Measurements from ENCODE around the gene TBC1D19.
"Not testable (repeated sequence)": the region's sequence is repeated elsewhere in the genome, so short reads cannot be mapped to it uniquely, and the experiment has no call there.

Gene TBC1D19

DNA sequence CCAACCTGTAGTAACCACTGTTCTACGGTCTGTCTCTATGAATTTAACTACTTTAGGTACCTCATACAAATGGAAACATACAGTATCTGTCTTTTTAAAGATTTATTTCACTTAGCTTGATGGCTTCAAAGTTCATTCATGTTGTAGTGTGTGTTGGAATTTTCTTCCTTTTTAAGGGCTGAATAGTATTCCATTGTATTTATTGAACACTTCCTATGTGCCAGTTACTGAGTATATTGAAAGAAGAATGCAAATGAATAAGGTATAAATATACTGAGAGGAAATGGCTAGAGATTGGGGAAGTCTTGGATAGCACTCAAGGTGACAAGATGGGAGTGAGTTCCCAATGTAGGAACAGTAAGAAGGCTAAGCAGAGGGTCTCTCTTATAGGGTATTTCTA lies 17.3 kb downstream of the TBC1D19 start:
- no peak for DNase-seq

DNA sequence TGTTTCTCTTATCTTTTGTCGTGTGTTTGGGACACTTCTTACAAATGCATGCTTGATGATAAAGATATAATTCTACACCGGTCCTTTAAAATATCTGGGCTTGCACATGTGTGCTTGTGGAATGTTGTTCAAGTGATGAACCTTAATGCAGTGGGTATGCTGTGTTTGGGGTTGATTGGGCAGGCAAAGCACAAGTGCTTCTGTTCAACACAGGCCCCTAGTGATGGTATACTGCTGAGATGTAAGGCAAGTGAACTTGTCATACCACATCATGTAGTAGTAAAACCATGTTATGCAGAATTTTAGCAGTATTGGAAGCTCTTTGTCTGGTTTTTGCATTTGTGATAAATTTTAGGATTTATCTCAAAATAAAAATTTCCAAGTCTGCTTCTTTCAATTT lies 23.9 kb downstream of the TBC1D19 start:
- no peak for DNase-seq

DNA sequence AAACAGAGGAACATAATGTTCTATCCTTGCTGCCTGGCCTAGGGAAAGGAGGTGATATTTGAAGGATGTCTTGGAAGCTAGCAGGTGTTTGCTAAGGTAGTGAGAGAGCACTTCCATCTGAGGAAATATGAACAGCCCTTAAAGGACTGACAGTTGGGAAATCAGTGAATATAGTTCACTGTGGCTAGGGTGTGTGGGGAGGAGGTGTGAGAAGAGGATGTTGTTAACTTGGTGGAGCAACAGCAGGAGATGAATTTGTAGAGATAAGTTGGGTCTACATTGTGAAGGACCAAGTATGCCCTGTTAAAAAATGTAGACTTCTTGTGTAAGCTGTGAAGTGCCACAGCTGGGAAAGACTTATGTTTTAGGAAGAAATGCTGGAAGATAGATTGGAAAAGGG lies 25.5 kb downstream of the TBC1D19 start:
- DNase-seq: no peak

DNA sequence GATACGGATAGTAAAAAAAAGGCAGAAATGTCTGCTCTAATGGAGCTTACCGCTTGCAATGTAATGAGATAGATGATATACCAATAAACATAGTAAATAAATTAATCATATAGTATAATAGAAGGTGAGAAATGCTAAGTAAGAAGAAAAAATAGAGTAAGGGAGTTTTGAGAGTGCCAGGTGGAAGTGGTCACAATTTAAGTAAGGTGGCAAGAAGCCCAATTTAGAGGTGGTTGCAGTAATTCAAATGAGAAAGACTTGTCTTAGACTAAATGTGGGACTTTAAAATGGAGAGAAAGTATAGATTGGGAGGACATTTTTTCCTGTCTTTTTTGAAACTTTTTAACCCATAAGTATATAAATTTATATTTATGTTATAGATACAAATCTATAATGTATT lies 26.0 kb downstream of the TBC1D19 start:
- DNase-seq: no peak

DNA sequence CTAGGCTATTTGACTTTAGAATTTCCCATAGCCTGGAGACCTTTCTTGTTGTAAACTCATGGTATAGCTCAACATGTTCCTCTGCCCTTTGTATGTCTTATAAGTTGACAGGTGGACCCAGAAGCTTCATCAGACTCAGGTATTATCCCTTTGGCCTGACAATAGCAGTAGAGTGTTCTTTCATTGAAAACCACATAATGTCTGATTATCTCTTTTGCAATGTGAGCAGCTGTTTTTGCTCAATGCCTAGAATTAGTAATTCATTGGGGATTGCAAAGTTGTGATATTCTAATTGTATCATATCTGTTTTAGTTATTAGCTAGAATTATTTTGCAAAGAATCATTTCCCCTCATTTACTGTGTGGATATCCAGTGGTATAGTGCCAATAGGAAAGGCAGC lies 27.5 kb downstream of the TBC1D19 start:
- no peak for DNase-seq

DNA sequence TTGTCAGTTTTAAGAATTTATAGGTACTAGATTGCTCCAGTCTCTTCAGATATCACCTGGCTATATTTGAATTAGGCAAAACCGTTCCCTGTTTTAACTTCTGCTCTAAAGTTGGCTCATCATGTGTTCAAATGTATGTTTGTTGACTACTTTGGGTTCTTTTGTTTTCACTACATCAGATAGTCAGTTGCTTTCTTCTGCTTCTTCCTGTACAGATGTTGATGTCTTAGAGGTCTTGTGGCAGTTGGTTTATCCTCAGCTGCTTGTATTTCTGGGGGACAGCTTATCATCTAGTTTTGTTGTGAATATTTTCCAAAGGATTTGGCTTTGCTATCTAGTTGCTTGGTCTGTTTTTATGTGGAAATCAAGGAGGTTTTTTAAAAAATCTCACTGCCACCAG lies 28.0 kb downstream of the TBC1D19 start:
- no peak for DNase-seq

DNA sequence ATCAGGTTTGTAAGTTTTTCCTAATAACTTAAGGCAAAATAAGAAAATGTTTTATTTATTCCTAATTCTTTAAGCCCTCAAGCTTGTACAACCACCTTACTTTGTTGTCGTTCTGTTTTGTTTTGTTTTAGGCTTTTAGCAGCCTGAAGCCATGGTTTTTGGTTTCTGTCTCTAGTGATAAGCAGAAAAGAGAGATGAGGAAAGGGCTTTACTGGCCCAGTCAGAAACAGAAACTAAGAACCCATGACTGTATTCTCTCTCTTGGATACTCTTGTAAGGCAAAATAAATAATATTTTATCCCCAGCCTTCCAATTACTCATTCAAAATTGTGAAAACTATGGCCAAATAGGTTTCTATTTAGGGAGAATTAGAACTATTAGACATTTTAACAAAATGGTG lies 29.4 kb downstream of the TBC1D19 start:
- DNase-seq: no peak

DNA sequence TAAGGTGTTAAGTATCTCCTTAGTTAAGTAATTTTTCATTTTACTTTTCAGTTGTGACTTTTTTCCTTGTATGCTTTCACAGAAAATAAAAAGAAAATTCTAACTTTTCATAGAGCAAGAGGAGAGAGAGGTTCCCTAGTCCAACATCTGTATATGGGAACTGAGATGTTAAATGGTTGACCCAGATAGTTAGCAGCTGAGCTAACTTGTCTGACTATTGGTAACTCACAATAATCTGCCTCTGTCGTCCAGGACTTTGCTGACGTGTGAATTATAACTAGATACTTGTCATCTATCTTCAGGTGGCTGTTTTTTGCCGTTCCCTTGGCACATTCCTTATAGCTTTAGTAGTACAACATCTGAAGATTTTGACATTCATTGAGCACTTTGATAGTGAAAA lies 29.9 kb downstream of the TBC1D19 start:
- DNase-seq: no peak

DNA sequence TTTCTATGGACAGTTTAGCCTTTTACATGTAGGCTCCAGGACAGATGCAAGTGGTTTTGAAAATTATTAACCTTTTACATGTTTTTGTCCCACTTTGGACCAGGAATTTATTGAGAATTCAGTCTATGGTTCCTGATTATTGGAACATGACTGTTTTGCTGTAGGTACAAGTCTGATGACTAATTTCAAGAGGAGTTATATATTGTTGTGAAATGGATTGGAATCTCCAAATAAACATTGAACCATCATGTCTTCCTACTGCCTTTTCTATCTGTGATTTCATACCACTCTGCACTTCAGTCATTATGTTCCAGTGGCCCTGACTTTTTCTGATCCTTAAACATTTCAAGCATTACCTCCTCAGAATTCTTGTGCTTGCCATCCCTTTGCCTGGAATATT lies 35.9 kb downstream of the TBC1D19 start:
- no peak for DNase-seq

DNA sequence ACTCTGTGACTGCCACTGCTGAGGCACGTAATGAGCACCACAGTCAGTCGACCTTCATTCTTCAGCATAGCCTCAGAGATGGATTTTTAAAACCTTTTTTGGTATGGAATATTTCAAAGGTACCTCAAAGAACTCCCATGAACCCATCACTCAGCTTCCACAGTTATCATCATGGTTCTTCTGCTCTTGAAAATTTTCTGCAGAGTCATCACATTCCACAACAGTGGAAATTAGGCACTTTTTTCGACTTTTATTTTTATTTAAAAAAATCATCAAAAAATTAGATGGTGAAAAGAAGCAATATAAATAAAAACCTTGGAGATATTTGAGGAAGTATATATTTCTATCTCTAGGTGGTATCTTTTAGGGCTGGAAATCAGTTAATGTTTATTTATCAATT lies 37.5 kb downstream of the TBC1D19 start:
- no peak for DNase-seq

DNA sequence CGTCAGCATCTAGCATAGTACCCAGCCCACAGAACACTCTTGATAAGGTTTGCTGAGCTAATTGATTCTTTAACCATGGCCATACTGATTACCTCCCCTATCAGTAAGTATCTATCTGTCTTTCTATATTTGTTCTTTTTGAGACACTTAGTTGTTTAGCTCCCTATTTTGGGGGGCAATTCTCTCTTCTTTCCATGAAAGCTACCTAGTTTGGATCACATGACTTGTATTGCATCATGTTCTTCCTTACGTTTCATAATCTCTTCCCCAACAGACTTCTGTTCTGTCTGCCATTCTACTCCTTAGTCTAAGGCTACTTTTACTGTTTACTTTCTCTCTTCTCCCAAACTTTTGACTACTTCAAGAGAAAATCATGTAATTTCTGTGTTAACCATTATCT lies 39.0 kb downstream of the TBC1D19 start:
- DNase-seq: no peak

DNA sequence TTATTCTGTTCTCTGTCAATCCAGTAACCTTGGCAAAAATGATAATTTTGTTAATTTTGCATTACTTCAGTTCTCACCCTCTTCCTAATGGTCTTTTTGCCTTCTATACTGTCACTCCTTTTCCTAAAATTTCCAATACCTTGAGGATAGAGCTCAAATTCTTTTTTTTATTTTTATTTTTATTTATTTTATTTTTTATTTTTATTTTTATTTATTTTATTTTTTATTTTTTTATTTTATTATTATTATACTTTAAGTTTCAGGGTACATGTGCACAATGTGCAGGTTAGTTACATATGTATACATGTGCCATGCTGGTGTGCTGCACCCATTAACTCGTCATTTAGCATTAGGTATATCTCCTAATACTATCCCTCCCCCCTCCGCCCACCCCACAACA lies 42.8 kb downstream of the TBC1D19 start:
- DNase-seq: not testable (repeated sequence)

DNA sequence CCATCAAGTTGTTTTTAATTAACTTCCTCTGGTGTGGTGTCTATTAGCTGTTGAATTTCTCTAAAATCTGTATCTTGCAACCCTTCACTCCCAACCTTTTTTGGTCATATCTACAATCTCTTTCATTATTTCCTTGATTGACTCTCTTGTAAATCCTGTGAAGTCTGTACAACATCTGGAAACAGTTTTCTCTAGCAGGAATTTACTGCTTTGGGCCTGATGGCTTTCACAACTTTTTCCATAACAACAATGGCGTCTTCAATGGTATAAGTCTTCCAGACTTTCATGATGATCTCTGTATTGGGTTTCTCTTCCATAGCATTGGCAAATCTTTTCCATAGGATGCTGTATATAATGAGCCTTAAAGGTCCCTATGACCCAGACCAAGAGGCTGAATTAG lies 49.0 kb downstream of the TBC1D19 start:
- no peak for DNase-seq

DNA sequence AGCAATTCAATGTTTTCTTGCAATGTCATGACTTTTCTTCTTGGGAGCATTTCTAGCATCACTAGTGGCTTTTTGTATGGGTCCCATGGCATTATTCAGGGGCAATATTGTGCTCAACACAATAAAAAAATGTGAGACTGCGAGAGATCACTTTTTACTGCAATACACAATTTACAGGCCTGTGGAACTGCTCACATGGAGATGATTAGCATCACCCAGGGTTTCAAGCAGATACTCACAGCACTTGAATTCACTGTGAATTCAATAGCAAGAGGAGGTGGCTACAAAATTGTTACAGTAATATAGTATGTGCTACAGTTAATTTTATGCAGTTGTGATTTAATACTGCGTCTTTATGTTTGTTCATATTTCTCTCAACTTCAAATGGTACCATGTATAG lies 50.4 kb downstream of the TBC1D19 start:
- DNase-seq: no peak

DNA sequence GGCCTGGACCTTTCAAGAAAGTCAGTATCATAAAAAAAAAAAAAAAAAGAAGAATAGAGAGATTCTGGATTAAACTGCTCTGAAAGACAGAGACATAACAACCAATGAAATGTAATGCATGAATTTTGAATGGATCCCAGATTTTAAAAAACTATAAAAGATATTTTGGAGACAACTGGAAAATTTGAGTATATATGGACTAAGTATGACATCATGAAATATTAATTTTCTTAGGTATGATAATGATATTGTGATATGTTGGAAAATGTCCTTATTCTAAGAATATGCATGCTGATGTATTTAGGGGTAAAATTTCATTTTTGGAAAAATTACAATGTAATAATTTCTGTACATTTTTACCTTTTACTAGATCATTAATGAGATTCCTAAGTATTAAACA lies 52.6 kb downstream of the TBC1D19 start:
- no peak for DNase-seq

DNA sequence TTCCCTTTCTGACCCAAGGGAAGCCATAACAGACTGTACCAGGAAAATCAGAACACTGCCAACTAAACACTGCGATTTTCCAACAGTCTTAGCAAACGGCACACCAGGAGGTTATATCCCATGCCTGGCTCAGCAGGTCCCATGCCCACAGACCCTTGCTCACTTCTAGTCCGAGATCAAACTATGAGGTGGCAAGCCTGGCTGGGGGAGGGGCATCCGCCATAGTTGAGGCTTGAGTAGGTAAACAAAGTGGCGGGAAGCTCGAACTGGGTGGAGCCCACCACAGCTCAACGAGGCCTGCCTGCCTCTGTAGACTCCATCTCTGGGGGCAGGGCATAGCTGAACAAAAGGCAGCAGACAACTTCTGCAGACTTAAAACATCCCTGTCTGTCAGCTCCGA lies 56.8 kb downstream of the TBC1D19 start:
- not testable (repeated sequence) for DNase-seq

DNA sequence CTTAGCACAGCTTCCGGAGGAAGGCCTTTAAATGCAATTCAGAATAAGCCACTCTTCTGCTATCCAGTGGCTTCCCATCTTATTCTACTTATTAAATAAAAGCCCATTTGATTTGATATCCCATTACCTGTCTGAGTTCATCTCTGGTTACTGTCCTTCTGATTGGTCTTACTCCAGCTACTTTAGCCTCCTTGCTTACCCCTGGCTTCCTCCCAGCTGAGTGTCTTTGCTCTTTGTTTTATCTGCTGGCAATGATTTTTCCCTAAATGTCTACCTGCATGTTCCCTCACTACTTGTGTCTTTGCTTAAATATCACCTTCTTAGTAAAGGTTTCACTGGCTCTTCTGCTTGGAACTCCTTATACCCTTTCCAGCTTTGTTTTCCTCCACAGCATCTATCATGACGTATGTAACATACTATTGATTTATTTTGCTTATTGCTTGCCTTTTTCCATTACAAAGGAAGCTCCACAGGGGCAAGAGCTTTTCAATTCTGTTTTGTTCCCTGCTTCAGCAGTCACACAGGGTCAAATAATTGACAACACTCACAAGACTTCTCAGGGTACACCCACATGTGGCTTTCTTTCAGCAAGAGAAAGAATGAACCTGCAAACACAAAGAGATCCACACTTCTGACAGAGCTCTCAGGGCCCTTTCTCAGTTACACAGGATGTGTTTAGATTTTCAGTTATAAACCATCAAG lies 63.8 kb downstream of the TBC1D19 start:
- DNase-seq: no peak

DNA sequence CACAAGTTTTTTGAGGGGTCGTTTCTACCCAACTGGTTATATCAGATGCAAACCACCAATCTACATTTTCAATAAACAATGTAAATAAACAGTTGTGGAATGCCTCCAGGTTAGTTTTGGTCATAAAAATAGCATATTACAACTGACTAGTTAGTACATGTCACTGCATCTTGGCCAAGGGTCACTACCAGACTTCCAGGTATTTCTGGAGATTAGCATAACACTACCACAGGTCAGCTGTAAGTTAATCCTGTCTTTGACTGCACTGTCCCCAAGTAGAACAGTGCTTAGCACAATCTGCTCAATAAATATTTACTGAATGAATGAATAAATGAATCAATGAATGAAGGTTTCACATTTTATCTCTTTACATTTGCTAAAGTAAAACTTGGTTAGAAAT lies 64.4 kb downstream of the TBC1D19 start:
- DNase-seq: no peak

DNA sequence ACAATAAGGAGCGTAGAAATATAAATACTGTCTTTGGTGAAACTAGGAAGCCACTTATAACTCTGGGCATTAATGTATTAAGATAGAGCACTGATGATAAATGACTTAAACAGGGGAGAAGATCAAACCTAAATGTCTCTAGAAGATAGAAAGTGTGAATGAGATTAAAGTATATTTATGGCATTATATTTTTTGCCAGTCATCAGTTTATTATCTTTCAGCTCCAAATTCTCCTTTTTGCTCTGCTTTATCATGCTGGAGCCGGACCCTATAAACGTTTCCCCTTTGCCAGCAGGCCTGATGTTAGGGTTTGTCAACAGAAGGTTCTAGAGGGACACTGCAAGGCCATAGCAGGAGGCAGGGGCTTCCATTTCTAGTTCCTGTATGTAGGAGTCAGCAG lies 76.4 kb downstream of the TBC1D19 start:
- DNase-seq: no peak

DNA sequence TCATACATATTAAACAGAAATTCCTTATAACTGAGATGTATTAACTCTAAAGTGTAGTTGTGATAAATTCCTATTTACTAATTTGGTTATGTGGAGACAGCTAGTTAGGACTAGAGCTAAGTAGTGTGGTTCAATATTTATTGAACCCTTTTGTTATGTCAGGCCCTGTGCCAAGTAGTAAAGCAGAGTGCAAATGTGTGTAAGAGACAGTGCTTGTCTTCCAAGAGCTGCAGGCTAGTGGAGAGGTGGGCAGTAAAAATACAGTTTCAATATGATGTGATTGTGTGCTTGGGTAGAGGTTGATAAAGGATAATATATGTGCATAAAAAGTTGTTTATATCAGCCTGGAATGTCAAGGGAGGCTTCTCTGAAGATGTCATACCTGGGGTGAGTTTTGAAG lies 80.0 kb downstream of the TBC1D19 start:
- DNase-seq: no peak

DNA sequence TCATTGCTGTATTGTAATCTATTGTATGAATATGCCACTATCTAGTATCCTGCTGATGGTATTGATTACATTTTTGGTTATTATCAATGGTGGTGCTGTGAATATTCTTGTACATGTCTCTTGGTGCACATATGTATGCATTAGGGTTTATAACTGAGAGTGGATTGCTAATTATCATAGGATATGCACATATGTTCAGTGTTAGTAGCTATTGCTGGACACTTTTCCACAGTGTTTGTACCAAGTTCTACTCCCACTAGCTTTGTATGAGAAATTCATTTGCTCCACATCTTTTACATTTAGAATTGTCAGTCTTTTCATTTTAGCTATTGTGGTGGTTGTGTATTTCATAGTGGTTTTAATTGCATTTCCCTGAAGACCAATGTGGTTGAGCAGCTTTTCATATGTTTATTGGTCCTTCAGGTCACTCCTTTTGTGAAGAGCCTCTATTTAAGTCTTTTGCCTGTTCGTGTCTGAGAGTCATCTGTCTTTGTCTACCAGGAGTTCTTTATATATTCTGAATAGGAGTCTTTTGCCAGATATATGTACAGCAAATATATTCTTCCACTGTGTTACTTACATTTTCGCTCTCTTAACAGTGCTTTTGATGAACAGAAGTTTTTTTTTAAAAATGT lies 87.1 kb downstream of the TBC1D19 start:
- no peak for DNase-seq

DNA sequence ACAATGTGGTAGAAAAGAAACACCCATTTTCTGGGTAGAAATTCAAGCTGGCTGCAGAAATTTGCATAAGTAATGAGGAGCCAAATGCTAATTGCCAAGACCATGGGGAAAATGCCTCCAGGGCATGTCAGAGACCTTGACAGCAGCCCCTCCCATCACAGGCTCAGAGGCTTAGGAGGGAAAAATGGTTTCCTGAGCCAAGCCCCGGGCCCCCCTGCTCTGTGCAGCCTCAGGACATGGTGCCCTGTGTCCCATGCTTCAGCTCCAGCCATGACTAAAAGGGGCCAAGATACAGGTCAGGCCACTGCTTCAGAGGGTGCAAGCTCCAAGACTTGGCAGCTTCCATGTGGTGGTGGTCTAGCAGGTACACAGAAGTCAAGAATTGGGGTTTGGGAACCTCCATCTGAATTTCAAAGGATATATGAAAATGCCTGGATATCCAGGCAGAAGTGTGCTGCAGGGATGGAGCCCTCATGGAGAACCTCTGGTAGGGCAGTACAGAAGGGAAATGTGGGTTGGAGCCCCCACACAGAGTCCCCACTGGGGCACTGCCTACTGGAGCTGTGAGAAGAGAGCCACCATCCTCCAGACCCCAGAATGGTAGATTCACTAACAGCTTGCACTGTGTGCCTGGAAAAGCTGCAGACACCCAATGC lies 95.3 kb downstream of the TBC1D19 start:
- not testable (repeated sequence) for DNase-seq

DNA sequence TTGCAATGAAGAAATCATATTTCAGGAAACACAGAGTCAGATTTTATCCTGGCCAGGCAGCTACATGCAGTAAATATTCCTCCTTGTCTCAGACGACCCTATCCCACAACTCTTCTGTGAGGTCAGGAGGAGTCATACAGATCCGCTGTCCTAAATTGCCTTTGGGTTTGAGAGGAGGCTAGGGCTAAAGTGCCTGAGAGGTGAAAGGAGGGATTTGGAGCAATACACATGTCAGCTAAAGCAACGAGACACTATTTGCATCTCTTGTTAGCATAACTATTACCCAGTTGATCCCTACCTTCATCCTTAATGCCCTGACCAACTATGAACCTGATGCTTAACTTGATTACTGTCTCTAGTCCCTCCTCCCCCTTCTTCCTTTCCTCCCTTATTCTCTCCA lies 98.6 kb downstream of the TBC1D19 start:
- DNase-seq: no peak

DNA sequence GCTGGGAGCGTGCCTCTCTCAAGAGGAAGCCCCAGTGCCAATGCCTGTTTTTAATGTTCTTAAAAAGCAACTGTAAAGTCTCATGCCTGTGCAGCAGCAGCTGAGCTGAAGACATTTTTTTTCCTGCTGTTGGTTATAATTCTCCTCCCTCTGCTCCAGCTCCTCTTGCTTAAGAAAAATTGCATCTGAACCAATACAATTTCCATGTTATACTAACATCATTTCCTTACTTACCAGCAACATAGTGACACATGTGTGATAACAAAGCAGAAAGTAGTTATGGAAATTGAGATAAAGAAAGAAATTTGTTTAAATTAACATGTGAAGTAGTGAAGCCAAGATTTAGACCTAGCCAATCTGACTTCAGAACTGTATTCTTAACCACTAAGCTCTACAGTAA lies 101.4 kb downstream of the TBC1D19 start:
- no peak for DNase-seq

DNA sequence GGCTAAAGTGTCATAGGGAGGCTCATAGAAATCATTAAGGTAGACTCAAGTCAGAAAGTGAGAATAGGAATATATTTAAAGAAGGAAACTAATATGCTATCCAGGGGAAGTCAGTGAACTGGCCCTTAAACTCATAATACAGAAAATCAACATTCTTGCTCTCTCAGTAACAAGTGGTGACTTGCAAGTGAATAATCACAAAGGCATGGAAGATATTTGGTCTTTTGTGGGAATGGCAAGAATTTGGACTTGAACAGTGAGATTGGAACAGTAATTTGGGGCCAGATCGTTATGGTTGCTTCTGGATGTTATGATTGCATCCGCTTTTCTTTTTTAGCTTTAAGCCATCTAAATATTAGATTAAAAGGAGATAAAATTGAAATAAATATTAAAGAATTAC lies 103.8 kb downstream of the TBC1D19 start:
- DNase-seq: no peak

All from bone marrow (tissue), 2 donors.